ENCODE results near the gene RPA1.
"Not testable (repeated sequence)": the region's sequence is repeated elsewhere in the genome, so short reads cannot be mapped to it uniquely, and the experiment has no call there.

RPA1 gene

GRCh38 chr17:1813088-1813487, 16.7 kb upstream of the RPA1 start:
- no peak for DNase-seq (ENCODE audit: low read depth, low spot score)

- DNase-seq (ENCODE audit: low read depth, low spot score): no peak
Observed at GRCh38 chr17:1820528-1821252, 9.1 kb upstream of the RPA1 start.

- DNase-seq (ENCODE audit: low read depth, low spot score): no peak
Observed at GRCh38 chr17:1829216-1829591, 601 bp upstream of the RPA1 start.

- no peak for DNase-seq (ENCODE audit: low read depth, low spot score)
Observed at GRCh38 chr17:1830288-1830687, 483 bp downstream of the RPA1 start.

GRCh38 chr17:1834380-1835149, 4.8 kb downstream of the RPA1 start:
- no peak for DNase-seq (ENCODE audit: low read depth, low spot score)

- no peak for DNase-seq (ENCODE audit: low read depth, low spot score)
Observed at GRCh38 chr17:1839516-1839915, 9.7 kb downstream of the RPA1 start.

GRCh38 chr17:1843947-1844346, 14.1 kb downstream of the RPA1 start:
- DNase-seq (ENCODE audit: low read depth, low spot score): no peak

- DNase-seq (ENCODE audit: low read depth, low spot score): no peak
Observed at GRCh38 chr17:1847191-1847590, 17.4 kb downstream of the RPA1 start.

- DNase-seq (ENCODE audit: low read depth, low spot score): no peak
Observed at GRCh38 chr17:1852327-1852726, 22.5 kb downstream of the RPA1 start.

- DNase-seq (ENCODE audit: low read depth, low spot score): no peak
Observed at GRCh38 chr17:1853698-1854097, 23.9 kb downstream of the RPA1 start.

GRCh38 chr17:1856462-1856861, 26.7 kb downstream of the RPA1 start:
- not testable (repeated sequence) for DNase-seq (ENCODE audit: low read depth, low spot score)

- no peak for DNase-seq (ENCODE audit: low read depth, low spot score)
Observed at GRCh38 chr17:1860978-1861377, 31.2 kb downstream of the RPA1 start.

DNA sequence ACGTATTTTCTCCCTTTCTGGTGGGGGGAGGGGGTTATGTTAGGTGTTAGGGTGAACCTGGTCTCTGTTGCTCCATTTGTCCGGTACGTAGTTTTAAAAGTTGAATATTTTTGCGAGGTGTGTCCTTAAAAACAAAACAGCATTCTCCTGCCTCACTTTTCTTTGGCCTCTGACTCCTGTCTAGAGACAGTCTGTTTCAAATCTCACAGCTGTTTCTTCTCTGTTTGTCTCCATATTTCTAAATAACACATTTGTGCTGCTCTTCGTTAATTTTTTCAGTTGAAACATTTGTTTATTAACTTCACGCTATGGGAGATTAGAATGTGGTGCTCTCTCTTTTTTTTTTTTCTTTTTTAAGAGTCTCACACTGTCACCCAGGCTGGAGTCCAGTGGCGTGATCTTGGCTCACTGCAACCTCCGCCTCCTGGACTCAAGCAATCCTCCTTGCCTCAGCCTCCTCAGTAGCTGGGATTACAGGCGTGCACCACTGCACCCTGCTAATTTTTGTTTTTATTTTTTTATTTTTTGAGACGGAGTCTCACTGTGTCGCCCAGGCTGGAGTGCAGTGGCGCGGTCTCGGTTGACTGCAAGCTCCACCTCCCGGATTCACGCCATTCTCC, 31.7 kb downstream of the RPA1 start:
- DNase-seq (ENCODE audit: low read depth, low spot score): no peak

GRCh38 chr17:1865252-1866037, 35.6 kb downstream of the RPA1 start:
- peak; percentile 9 for DNase-seq (ENCODE audit: low read depth, low spot score)

DNA sequence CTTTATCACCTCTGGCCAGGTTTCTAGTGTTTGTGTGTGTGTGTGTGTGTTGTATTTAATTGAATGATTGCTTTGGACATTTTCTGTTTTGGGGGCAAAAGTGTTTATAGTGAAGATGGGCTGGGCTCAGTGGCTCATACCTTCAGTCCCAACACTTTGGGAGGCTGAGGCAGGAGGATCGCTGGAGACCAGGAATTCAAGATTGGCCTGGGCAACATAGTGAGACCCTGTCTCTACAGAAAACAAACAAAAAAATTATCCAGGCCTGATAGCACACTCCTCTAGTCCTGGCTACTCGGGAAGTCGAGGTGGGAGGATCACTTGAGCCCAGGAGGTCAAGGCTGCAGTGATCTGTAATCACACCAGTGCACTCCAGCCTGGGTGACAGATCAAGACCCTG, 37.5 kb downstream of the RPA1 start:
- no peak for DNase-seq (ENCODE audit: low read depth, low spot score)

DNA sequence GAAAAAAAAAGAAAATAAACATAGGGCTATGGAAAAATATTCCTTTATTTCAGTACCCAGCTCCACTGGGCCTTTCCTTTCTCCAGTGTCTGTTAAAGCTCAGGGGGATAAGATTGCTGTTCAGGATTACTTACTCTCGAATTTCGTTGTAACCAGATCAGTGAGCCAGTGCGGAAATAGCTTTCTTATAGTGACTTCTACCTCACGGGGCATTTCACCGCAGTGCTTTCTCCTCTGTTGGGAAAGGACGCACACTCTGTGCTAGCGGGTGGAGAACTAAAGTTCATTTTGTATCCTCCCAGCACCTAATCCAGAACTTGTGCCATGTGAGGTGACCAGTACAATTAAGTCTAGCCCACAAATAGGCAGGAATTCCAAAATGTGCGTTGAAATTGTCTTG, 38.3 kb downstream of the RPA1 start:
- DNase-seq (ENCODE audit: low read depth, low spot score): no peak

DNA sequence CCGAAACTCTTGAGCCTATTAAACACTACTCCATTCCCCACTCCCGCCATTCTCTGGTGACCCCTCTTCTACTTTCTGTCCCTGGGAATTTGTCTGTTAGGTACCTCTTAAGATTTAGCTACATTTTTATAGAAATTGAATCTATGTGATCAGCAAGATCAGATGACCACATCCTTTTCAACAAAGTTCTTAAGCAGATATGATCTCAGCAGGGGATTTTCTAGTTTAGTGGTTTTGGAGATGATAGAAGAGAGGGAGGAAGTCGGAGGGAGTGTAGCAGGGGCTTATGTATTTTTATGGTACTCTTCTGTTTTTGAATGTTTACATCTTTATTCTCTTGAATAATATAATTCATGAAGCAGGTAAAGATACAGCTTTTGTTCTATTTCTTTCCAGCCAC, 40.8 kb downstream of the RPA1 start:
- DNase-seq (ENCODE audit: low read depth, low spot score): no peak

GRCh38 chr17:1871756-1872155, 42.0 kb downstream of the RPA1 start:
- DNase-seq (ENCODE audit: low read depth, low spot score): no peak

DNA sequence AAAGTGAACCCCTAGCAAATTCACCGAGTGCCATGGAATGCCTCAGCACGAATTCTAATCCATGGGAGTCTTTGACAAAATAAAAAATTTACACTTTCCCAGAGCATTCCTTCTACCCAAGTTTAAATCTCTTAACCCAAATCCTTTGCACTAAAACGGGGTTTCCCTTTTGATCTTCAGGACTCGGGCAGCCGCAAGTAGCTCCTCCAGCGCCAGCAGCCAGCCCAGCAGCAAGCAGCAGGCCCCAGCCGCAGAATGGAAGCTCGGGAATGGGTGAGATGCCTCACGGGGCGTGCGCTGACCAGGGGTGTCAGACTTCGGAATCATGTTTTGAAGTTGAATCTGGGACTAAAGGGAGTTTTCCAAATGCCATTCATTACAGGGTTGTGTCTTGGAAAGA, 42.4 kb downstream of the RPA1 start:
- no peak for DNase-seq (ENCODE audit: low read depth, low spot score)

GRCh38 chr17:1872976-1873375, 43.2 kb downstream of the RPA1 start:
- DNase-seq (ENCODE audit: low read depth, low spot score): no peak

GRCh38 chr17:1873418-1873817, 43.6 kb downstream of the RPA1 start:
- no peak for DNase-seq (ENCODE audit: low read depth, low spot score)

GRCh38 chr17:1875597-1875996, 45.8 kb downstream of the RPA1 start:
- DNase-seq (ENCODE audit: low read depth, low spot score): no peak

All from smooth muscle cell of the brain vasculature (primary cell).